Ovary (tissue), 3 donors: Measurements from ENCODE around the gene MPIG6B.

Experiments used
- CTCF ChIP-seq, 3 donors: fragments of 450-650 bp in 2 of 3; fragments of 200-600 bp in 1 of 3; IDR thresholded peaks; one replicate each; pipeline versions ENCODE4 v1.5.1 to v1.8.0; 2016 to 2022; ENCODE audit warnings: antibody characterized with exemption in 3 of 3, mild to moderate bottlenecking in 1 of 3
- EP300 ChIP-seq: sonication (generic); formaldehyde crosslinking; IDR thresholded peaks from one replicate; pipeline ENCODE4 v1.6.1; 2017; ENCODE audit warnings: antibody characterized with exemption
- POLR2A ChIP-seq: fragments of 450-650 bp; IDR thresholded peaks from one replicate; pipeline ENCODE4 v1.6.1; 2017; ENCODE audit warnings: antibody characterized with exemption, mild to moderate bottlenecking, moderate library complexity
- donor health status: DM: no; HTN: no; CAD: no.

DNA sequence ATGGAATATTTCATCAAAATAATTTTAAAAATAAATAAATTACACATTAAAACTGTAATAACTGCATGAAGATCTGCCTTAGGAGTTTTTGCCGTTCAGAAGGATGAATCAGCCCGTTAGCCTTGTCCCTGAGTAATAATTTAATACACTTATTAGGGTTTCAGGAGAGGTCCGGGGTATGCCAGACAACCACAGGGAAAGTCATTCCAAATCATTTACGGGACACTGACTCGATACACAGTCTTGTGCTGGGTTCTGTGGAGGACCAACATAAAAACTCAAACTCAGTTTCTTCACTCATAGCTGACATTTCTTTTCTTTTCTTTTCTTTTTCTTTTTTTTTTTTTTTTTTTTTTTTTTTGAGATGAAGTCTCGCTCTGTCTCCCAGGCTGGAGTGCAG lies 17.2 kb upstream of the MPIG6B start:
- TF ChIP-seq EP300 (no peak), CTCF (IDR thresholded peaks at IDR 0.05) (no peak), POLR2A (no peak)
